CD1c-positive myeloid dendritic cell (primary cell): ENCODE measurements around the gene STAT6.

Source experiments
- DNase-seq: peaks from one replicate; pipeline ENCODE4 v3.0.0-alpha.2; 2016; ENCODE audit errors: extremely low spot score

The STAT6 gene

DNA sequence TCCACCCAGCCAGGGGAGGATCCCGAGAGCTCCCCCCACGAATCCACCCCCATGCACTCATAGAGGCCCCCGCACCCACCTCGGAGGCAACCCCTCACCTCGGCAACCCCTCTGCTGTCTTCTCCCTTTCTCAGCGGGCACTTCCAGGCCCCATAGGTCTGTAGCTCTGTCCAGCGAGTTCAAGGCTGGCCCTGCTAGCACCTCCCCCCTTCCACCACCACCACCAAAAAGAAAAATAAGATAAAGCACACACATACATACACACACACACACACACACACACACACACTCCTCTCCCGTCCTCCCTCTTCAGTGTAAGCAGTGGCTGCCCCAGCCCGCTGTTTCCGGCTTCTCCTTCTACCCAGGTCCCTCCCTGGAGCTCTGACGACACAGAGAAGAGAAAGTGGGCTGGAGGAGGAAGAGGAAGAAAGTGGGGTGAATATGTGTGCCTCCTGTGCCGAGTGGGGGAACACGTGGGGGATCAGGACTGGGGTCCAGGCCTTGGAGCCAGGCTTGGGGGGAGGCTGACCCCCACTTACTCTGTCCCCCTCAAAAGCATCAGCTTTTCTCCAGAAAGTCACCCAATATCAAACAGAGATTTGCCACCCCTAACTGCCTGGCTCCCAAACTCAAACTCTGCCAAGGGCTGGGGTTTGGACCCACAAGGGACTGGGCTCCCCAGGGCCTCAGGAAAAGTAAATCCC lies at the start of gene STAT6:
Gene STAT6, minus strand, starts transcription at position 332 of the 704 bp plus-strand sequence. CDS start 3,084 bp downstream, outside the sequence.
- peak; percentile 93 for DNase-seq

- no peak for DNase-seq
Measured at GRCh38 chr12:57160741-57161140, 49.6 kb upstream of the STAT6 start.

DNA sequence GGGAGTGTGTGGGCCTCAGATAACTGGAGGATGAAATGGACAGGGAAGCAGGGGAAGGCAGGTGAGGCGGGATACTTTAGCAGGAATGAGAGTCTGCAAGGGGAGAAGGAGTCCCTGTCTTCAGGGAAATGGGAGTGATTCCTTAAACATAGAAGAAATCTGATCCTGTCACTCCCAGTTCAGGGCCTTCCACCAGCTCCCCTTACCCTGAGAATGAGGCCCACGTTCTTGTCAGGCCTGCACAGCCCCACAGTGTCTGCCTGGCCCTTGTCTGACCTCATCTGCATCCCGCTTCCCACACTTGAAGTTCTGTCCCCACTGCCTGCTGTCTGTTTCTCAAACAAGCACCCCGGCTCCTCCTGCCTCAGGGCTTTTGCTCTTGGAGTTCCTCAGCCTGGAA lies 48.9 kb upstream of the STAT6 start:
- DNase-seq: no peak

DNA sequence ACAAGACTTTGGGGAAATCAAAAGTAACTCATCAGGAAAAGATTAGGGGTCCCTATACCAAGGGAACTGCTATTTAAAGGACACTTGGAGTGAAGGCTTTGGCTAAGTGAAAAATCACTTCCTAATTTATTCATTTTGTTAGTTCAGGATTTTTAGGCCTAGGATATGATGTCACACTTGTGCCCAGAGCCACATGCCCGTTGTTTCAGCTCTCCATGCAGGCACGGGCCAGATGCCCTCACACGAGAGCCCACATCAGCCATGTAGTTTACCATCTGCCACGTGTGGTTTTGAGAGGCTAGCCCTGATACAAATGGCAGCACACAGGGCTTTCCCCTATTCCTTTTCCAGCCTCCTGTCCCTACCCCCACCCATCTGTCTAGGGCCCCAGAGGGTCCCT lies 48.1 kb upstream of the STAT6 start:
- peak; percentile 40 for DNase-seq

DNA sequence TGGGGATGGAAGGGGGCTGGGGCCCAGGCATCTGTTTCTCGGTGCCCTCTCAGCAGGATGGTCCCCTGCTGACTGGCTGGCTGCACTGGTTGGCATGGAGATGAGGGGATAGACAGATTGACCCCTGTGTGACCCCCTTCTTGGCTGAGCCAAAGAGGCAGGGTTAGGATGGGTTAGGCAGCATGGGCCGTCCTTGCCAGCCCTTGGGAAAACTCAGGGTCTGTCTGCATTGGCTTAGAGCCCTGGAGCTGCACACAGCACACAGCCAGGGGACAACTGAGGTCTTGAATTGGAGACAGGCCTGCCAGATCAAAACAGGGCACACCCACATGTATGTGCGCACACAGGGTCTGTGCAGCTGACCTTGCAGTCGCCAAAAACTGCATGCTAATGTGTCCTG lies 47.5 kb upstream of the STAT6 start:
- DNase-seq: no peak

GRCh38 chr12:57158186-57158585 lies 47.0 kb upstream of the STAT6 start:
- no peak for DNase-seq

- peak; percentile 69 for DNase-seq
Measured at GRCh38 chr12:57157588-57158173, 46.5 kb upstream of the STAT6 start.

DNA sequence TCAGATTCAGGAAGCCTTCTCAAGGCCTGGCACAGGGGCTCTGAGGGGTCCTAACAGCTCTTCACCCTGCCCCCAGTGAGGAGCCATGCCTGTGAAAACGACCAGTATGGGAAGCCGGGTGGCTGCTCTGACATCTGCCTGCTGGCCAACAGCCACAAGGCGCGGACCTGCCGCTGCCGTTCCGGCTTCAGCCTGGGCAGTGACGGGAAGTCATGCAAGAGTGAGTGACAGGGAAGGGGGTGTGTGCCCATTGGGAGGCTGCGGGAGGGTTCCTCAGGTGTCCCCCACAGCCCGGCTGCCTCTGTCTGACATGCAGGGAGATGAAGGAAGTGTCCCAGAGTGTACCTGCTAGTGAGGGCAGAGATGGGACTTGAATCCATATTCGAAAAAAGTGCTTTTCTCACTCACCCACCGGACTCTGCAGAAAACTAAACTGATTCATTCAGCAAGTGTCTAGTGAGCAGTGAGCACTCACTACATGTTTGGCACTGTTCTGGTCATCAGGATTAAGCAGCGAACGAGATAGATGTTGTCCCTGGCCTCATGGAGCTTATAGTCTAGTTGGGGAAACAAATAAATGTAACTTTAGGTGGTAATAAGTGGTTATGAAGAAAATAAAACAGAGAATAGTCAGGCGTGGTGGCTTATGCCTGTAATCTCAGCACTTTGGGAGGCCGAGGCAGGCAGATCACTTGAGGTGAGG lies 45.7 kb upstream of the STAT6 start:
- peak; percentile 40 for DNase-seq

DNA sequence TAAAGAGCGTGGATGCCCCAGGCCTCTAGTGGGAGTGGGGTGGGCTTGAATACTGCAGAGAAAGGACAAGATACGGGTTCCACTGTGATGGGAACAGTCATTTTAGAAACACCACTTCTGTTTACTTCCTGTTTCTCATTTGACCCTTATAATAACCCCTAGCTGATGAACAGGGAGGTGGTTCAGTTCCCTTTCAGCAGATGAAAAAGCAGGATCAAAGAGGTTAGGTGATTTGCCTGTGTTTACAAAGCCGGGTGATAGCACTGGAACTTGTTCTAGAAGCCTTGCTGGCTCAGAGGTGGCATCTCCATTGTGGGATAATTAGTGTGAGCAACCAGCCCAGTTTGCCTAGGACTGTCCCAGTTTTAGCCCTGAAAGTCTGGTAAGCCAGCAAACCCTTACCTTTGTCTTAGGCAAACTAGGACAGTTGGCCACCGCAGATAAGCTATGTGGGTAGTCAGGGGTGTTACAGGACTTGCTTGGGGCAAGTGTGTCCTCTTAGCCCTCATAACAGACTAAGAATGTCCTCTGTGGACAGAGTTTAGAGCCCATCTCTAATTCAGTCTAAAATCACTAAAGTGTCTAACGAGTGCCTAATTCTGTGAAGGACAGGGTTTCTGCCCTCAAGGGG lies 43.8 kb upstream of the STAT6 start:
- peak; percentile 73 for DNase-seq

DNA sequence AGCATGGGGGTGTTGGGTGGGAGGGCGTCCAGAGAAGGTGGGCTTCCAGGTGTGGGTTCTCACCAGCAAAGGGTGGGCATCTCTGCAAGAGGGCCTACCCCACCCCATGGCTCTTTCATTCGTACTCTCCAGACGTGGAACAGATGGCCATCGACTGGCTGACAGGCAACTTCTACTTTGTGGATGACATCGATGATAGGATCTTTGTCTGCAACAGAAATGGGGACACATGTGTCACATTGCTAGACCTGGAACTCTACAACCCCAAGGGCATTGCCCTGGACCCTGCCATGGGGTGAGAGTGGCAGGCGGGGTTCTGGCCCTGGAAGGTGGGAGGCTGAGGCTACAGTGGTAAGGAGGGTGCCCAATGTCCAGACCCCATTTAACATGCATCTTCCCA lies 42.9 kb upstream of the STAT6 start:
- DNase-seq: no peak

DNA sequence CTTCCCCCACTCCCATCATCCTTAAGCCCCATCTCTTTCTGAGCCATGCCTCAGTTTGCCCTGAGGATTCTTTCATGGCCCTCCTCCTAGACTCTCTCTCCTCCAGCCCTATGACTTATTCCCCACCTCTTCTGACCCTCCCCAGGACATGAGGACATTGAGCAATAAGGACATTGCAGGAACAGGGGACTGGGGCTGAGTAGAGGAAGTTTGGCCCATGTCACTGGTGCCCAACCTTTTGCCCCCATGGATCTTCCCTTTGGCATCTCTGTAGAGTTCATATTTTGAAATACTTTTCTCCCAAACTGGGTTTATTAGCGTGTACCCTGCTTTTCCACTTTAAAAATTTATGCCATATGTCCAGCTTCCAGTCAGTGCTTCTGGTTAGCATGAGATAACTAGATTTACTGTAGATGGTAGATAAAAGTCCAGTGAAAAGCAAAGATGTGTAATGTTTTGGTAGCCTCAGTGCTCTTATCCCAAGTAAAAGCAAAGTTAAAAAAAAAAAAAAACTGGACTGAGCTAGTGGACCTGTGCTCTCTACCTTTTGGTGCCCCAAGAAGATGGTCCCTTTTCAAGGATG lies 42.3 kb upstream of the STAT6 start:
- peak; percentile 39 for DNase-seq

- DNase-seq: peak; percentile 64
Measured at GRCh38 chr12:57152639-57153038, 41.5 kb upstream of the STAT6 start.

- no peak for DNase-seq
Measured at GRCh38 chr12:57151741-57152630, 40.8 kb upstream of the STAT6 start.

- no peak for DNase-seq
Measured at GRCh38 chr12:57150400-57151000, 39.3 kb upstream of the STAT6 start.

DNA sequence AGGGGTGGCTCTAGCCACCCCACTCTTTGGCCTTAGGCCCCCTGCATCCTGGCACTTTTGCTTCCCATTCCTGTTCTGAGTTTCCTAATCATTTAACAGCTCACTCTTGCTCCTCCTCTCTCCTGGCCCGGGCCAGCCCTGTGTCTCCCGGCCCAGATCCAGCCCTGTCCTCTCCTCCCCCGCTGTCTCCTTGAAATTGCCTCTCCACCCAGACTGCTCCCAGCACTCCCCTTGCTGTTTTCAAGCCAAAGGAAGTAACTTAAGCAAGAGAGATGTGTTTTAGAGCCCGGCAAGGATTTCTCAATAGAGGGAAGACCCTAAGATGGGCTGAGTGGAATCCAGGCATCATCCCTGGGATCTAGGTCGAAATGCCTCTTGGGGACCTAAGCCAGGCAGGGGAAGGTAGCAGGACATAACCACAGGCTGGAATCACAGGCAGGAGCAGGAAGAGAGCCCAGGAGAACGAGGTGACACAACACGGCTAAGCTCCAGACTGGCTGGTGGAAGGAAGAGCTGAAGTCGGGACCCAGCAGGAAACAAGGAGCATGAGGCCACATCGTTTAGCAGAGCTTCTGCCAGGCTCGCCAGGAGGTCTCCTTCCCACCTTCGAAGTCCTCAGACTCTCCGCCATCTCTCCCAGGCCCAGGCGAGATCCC lies 38.2 kb upstream of the STAT6 start:
- no peak for DNase-seq

DNA sequence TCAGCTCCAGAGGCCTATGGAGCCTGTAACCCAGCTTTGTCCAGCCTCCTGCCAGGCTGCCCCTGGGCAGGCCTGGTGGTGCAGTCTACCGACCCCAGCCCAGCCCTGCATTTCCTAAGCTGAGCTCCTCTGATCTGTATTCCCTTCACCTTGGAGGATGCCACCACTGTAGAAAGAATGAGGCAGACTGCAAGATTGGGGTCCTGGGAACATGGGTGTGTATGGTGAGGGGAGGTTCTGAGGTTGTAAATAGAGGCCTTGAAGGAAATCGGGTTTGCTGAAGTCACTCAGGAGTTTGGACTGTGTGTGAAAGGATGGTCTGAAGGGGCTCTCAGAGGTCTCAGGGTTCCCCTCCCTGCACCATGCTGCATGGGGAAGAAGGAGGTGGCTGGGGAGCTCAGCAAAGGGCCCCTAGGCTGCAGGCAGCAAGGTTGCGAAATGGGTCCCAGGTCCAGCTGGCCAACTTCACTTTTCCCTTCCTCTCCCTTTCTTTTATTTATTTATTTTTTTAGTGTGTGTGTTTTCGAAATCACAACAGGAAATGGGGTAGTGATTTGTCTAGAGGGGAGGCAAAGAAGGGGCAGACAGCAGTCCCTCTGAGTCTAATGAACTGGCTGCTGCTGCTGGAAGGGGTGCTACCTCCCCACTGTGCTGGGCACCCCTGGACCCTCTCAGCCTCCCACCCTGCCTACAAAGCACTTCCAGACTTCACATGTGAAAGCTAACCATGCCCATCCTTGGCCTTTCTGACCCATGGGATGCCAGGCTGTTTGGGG lies 37.5 kb upstream of the STAT6 start:
- peak; percentile 61 for DNase-seq

DNA sequence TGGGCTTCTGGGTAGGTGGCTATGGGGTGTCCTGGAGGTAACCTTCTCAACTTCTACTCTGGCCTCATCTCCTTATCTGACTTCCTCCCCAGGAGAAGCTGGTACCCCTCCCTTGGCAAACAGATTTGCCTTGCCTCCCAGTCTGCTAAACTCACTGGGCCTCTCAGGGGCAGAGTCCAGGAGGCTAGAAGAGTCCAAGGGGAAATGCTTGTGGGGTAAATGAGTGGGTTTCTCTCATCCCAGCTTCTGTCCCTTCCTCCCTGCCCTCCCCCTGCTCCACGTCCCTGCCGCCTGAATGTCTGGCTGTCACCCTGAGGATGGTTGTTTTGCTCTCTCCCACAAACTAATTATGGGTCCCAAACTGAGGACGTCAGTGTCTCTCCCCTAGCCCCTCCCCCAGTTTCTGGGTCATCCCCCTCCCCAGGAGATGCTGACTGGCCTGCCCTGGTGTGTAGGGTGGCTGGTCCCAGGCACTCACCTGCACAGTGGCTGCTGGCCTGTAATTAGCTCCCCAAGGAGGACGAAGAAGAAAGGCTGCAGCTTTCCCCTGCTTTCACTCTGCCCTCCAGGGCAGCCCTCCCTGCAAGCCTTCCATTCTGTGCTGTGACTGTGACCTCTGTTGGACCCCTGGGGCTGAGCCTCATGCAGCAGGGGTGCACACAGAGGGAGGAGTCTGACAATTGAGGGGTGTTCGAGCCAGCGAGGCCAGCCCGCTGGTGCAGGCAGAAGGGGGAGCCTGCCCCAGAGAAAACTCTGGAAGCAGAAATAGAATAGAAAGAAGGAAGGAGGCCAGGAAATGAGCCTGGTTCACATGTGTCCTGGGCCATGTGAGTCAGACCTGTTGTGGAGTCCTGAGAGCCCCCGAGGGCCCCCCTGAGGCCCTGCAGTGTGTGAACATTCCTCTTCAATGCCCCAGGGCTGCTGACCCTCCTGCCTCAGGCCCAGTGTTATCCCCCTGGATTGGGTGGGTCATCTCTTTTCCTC lies 36.1 kb upstream of the STAT6 start, which contains the start of gene LRP1-AS:
Gene LRP1-AS, minus strand, starts transcription at position 659 of the 984 bp plus-strand sequence.
- no peak for DNase-seq

GRCh38 chr12:57146092-57146491 lies 34.9 kb upstream of the STAT6 start:
- no peak for DNase-seq
